Transverse colon (tissue), 4 donors: ENCODE data around the gene PDE9A.

Experiments used
- EP300 ChIP-seq: sonication (generic); formaldehyde crosslinking; IDR thresholded peaks from one replicate; pipeline ENCODE4 v1.6.1; 2017; ENCODE audit warnings: antibody characterized with exemption, low read depth
- POLR2A ChIP-seq: fragments of 450-650 bp; IDR thresholded peaks from one replicate; pipeline ENCODE4 v1.6.1; 2016; ENCODE audit warnings: antibody characterized with exemption, mild to moderate bottlenecking, moderate library complexity
- POLR2AphosphoS5 ChIP-seq, 3 donors: sonication (generic); formaldehyde crosslinking; IDR thresholded peaks; one replicate each; pipeline ENCODE4 v1.6.1; 2016; ENCODE audit warnings: antibody characterized with exemption in 3 of 3
- TF ChIP-seq, protein P1 (sequence below), 5 experiments: fragments of 200-600 bp in 3 of 5; fragments of 450-650 bp in 2 of 5; sonication (generic) in 3 of 5; IDR thresholded peaks; 1 replicate in 2 of 5; 2 replicates in 3 of 5; pipeline ENCODE4 v1.5.1; 2016 to 2017; ENCODE audit warnings: antibody characterized with exemption in 5 of 5, inconsistent platforms in 3 of 5, mild to moderate bottlenecking in 2 of 5, moderate library complexity in 1 of 5

DNA sequence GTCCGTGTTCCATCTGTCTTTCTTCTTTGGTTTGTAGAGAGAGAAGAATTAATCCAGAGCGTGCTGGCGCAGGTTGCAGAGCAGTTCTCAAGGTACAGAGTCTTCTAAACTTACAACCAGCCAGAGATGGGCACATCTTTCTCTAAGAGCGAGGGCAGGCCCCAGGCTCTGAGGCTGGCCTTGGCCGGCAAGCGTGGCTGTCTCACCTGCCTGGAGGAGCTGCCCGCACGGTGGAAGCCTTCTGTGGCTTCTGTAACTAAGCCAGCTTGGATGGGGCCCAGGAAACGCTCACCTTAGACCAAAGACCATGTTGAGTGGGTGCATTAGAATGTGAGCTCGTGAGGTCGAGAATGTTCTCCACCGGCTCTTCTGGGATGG lies 78.6 kb downstream of the PDE9A start:
- TF ChIP-seq, protein P1, sequence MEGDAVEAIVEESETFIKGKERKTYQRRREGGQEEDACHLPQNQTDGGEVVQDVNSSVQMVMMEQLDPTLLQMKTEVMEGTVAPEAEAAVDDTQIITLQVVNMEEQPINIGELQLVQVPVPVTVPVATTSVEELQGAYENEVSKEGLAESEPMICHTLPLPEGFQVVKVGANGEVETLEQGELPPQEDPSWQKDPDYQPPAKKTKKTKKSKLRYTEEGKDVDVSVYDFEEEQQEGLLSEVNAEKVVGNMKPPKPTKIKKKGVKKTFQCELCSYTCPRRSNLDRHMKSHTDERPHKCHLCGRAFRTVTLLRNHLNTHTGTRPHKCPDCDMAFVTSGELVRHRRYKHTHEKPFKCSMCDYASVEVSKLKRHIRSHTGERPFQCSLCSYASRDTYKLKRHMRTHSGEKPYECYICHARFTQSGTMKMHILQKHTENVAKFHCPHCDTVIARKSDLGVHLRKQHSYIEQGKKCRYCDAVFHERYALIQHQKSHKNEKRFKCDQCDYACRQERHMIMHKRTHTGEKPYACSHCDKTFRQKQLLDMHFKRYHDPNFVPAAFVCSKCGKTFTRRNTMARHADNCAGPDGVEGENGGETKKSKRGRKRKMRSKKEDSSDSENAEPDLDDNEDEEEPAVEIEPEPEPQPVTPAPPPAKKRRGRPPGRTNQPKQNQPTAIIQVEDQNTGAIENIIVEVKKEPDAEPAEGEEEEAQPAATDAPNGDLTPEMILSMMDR (IDR thresholded peaks at IDR 0.05) = no peak
- TF ChIP-seq EP300 (no peak), POLR2A (peak; percentile 8), POLR2AphosphoS5 (IDR thresholded peaks at IDR 0.05) (no peak)
